Activated CD4-positive, alpha-beta T cell treated with anti-CD3 and anti-CD28 coated beads for 1 hour (primary cell): ENCODE data around the gene RAPGEF2.
"Not testable (repeated sequence)": the region's sequence is repeated elsewhere in the genome, so short reads cannot be mapped to it uniquely, and the experiment has no call there.

ENCODE experiments used
- DNase-seq: peaks from one replicate; pipeline ENCODE4 v3.0.0-alpha.2; 2020

The RAPGEF2 gene

GRCh38 chr4:159248384-159249178, 145.7 kb downstream of the RAPGEF2 start:
- no peak for DNase-seq

DNA sequence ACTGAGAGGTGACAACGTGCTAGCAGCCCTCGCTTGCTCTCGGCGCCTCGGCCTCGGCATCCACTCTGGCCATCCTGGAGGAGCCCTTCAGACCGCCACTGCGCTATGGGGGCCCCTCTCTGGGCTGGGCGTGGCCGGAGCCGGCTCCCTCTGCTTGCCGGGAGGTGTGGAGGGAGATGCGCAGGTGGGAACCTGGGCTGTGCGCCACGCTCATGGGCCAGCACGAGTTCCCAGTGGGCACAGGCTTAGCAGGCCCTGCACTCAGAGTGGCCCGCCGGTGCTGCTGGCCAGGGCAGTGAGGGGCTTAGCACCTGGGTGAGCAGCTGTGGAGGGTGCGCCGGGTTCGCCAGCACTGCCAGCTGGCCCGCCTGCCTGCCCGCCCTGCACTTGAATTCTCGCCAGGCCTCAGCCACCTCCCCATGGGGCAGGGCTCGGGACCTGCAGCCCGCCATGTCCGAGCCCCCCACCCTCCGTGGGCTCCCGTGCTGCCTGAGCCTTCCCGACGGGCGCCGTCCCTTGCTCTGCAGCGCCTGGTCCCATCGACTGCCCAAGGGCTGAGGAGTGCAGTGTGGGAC, 148.0 kb downstream of the RAPGEF2 start:
- no peak for DNase-seq

DNA sequence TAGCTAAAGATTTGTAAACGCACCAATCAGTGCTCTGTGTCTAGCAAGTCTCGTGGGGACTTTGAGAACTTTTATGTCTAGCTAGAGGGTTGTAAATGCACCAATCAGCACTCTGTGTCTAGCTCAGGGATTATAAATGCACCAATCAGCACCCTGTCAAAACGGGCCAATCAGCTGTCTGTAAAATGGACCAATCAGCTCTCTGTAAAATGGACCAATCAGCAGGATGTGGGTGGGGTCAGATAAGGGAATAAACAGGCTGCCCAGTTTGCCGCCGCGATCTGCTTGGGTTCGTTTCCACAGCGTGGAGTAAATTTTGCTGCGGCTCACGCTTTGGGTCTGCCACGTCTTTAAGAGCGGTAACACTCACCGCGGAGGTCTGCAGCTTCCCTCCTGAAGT, 148.7 kb downstream of the RAPGEF2 start:
- DNase-seq, result not testable (repeated sequence)

- DNase-seq, result no peak
Measured at GRCh38 chr4:159252491-159252890, 149.6 kb downstream of the RAPGEF2 start.

DNA sequence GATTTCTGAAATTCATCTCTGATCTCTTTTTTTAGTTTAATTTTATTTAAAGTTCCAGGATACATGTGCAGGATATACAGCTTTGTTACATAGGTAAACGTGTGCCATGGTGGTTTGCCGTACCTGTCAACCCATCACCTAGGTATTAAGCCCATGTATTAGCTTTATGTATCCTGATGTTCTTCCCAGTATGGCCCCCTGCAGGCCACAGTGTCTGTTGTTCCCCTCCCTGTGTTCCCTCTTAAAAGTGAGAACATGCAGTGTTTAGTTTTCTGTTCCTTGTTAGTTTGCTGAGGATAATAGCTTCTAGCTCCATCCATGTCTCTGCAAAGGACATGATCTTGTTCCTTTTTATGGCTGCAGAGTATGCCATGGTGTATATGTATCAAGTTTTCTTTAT, 153.2 kb downstream of the RAPGEF2 start:
- no peak for DNase-seq

- DNase-seq, result no peak
Measured at GRCh38 chr4:159258889-159259560, 156.1 kb downstream of the RAPGEF2 start.

- DNase-seq, result no peak
Measured at GRCh38 chr4:159264057-159264456, 161.2 kb downstream of the RAPGEF2 start.

- no peak for DNase-seq
Measured at GRCh38 chr4:159266981-159267868, 164.3 kb downstream of the RAPGEF2 start.

- no peak for DNase-seq
Measured at GRCh38 chr4:159267869-159268285, 165.0 kb downstream of the RAPGEF2 start.

DNA sequence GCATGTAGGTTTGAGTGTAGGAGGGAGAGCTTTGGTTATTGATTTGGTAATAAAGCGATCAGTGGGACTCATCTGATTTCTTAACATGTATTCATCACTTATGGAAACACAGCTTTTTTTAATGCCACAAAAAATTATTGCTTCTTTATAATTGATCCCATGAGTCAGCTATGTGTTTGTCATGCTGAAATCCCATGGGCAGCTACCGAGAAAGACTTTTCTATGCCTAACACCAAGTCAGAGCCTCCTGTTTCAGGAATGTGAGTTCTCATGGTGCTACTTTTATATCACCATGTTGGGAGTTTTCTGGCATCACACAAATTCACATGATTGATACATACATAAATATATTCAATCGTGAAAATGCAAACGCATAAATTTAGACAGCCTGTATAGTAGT, 165.7 kb downstream of the RAPGEF2 start:
- no peak for DNase-seq

DNA sequence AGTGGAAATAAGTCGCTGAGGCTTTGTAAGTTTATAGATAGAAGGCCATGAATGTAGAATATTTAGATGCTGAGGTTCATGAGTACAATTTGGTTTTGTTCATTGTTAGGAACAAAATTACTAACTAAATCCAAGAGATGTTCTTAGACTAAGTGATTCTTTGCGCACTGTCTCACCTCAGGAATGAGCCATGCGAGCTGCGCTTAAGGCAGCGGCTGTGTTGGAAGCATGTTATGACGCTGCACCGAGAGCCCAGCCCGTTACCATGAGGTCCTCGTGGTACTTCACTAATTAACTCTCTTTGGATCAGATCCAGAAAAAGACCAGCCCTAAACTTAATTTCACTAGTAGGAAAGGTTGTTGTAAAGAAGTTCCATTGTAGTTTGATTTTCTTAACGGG, 166.2 kb downstream of the RAPGEF2 start:
- DNase-seq, result no peak

DNA sequence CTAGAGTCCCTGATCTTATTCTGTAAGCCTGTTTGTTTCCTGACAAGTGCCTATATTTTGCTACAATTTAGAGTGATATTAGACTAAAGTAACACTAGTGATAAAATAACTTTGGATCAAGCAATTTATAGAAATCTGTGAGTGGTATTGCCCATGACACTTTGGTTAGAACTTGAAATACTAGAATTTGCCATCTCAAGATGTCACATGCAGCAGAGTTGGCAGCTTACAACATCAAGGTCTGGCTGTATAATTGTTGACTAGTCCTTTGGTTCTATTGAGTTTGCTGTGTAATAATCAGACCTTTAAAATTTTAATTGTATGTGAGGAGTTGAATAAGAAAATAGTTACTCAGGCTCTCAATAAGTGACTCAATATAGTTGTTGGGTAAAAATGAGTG, 167.1 kb downstream of the RAPGEF2 start:
- no peak for DNase-seq

DNA sequence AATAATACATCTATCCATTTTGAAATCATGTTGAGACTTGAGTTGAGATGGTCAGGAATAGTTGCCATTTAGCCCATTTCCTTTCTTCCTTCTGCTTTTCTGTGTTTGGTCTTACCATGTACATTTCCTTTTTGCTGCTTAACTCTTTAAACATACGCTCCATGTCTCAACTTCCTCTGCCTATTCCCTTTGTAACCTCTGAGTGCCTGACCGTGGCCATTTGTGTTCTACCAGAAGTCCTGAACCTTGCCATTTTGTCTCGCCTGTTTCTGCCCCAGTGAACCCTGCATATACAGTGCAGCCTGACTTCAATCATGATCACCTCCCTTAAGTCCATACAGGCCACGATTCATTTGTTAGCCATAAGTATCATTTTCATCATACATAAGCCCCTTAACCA, 169.0 kb downstream of the RAPGEF2 start:
- DNase-seq, result no peak

DNA sequence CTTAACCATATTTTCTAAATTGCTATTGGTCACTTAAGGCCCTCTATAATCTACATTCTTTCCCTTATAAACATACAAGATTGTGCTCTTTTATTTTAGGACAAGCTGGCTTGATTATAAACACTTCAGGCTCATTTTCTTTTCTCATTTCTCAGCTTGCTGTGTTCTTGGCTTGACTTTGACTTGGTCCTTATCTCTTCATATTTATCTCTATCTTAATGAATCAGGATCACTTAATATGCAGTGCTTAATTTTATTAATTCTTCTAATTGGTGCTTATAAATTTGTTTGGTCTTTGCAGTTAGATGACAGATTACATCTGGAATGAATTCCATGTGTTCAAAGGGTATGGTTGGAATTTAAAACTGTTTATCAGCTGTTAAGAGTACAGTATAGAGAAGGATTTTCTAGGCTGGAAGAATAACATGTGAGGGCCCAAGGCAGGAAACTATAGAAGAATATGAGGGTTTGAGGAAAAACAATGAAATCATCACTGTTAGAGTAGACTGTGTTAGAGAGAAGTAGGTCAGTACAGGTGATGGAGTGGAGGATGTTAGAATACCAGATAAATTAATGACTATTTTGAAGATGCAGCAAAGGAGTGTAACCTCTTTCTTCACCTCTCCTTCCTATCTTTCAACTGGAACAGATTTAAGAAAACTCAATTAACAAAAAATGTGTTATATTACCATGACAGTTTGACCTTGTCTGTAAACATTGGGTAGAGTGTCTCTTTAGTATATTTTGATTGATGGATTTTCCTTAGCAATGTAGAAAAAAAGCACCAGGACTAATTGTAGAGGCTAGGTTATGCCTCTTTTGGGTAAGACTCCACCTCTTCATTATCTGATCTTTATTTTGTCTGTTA, 169.6 kb downstream of the RAPGEF2 start:
- no peak for DNase-seq

- DNase-seq, result no peak
Measured at GRCh38 chr4:159273141-159273438, 170.2 kb downstream of the RAPGEF2 start.

- DNase-seq, result no peak
Measured at GRCh38 chr4:159273841-159274240, 171.0 kb downstream of the RAPGEF2 start.

DNA sequence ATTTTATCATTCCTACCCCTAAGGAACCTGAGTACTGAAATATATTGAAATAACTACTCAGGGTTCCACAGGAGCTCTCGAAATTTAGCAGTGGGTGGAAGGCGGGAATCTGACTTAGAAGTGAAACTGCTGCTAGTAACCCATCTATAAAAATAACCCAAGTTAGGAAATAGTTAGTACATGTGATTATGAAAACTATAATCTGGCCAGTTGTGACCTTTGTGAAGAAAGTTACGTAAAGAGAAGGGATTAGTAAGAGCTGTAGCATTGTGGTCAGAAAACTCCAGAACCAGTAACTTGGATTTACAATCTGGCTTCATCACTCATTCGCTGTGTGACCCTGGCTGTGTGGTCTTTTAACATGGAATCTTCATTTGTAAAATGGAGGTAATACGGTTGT, 175.5 kb downstream of the RAPGEF2 start:
- DNase-seq, result no peak

GRCh38 chr4:159279084-159279483, 176.2 kb downstream of the RAPGEF2 start:
- DNase-seq, result no peak

- no peak for DNase-seq
Measured at GRCh38 chr4:159280442-159281172, 177.7 kb downstream of the RAPGEF2 start.

GRCh38 chr4:159281771-159282170, 178.9 kb downstream of the RAPGEF2 start:
- no peak for DNase-seq

- no peak for DNase-seq
Measured at GRCh38 chr4:159282329-159282728, 179.4 kb downstream of the RAPGEF2 start.

DNA sequence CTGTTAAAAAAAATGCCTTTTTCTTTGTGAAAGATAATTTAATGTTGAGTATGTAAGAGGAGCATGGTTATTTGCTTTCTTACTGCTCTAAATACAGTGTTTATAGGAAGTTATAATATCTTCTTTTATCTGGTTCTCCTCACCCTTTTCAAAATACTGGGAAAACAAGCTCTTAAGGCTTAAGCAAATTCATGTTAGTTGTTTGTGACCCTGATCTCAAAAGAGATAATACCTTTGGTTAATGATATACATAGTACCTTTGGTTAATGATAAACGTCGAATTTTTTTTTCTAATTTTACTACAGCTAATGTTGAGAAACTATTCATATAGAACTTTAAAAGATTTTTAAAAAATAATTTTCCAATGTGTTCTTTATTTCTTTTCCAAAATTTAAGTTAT, 180.1 kb downstream of the RAPGEF2 start:
- DNase-seq, result no peak
